Measurements from ENCODE around the gene CLEC4F.
A peak's percentile ranks its signal among the peaks of the same experiment; 100 is the strongest.

CLEC4F gene

DNA sequence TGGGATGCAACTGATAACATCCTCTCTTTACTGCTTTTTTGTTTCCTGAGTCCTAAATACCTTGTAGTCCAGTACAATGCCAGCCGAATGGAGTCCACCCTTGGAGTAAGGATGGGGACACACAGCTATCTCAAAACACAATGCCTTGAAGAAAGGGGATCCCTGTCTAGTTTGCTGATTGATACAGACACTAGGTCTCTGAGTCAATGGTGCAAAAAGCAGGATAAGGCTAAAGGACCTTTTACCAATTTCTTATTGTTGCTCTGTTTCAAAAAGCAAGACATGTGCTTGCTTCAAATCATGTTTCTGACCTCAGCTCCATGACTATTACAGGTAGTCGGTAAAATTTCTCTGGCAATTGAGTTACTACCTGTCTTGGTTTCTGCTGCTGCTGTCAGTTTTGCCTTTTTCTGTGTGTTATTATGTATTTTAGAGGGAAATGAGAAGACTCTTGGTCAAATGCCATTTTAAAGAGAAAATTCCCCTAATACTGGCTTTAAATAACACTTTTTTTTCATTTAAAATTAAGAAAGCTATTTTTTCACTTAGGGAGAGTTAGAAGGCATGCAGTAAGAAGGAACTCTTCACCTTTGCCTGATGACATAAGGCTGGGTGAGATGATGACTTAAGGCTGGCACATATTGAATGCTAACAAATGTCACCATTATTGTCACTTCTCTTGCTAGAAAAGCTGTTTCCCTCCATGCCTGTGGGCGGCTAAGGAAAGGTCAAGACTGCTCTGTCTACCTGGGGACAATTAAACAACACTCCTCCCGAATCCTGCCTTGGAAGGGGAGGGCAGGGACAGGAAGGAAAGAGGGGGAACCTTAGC, 25.0 kb downstream of the CLEC4F start:
- no peak for DNase-seq
- intact Hi-C loops (cut with DNase I): no loop called here

DNA sequence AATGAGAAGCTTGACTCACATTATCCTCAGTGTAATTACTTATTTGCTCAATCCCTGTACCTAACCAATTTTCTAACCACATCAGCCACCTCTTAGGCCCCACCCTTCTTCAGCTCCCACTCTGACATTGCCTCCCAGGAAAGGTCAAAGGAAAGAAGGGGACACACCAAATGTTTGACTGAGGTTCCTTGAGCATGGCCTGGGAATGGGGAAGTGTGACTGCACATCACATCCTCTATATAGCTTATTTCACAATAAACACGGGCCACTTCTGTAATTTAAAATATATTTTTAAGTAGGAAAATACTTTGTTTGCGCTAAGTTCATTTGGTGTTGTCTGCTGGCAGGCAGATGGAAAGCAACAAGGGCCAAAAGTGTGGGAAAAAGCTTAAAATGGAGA, 26.9 kb downstream of the CLEC4F start:
- DNase-seq: no peak
- intact Hi-C loops (cut with DNase I): no loop called here

DNA sequence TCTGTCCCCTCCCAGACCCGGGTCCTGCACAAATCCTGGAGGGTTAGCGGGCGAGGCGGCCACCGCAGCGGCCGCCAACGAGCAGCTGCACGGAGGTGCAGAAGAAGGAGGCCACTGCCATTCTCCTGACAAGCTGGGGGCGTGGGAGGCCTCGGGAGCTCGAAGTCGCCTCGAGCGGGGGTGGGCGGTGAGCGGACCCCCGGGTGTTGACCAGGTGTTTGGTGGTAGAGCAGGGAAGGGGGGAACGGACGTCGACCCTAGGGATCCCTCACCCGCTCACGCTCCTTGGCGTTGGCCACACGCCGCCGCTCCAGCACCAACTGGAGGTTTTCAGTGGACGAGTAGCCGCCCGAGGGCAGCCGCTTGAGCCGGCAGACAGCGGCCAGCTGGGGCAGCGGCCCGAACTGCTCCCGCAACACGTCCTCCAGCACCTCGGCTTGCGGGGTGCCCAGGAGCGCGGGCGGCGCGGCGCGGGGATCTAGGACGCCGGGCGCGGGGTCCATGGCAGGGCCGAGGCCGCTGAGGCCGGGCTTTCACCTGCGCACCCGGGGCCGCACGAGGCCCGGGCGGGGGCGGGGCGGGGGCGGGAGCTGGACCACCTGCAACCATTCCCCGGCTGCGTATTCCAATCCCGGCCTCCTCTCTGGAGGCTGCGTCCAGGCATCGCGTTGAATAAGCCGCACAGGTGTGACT, 30.1 kb downstream of the CLEC4F start, which contains the start of gene FIGLA:
Gene FIGLA (minus strand): TSS at position 508 of the 693 bp plus-strand sequence. CDS start 5 bp downstream, at position 503.
- DNase-seq: peak in 2 of 10 donors; percentile 80 to 84
- intact Hi-C loops (cut with DNase I): no loop called here

DNA sequence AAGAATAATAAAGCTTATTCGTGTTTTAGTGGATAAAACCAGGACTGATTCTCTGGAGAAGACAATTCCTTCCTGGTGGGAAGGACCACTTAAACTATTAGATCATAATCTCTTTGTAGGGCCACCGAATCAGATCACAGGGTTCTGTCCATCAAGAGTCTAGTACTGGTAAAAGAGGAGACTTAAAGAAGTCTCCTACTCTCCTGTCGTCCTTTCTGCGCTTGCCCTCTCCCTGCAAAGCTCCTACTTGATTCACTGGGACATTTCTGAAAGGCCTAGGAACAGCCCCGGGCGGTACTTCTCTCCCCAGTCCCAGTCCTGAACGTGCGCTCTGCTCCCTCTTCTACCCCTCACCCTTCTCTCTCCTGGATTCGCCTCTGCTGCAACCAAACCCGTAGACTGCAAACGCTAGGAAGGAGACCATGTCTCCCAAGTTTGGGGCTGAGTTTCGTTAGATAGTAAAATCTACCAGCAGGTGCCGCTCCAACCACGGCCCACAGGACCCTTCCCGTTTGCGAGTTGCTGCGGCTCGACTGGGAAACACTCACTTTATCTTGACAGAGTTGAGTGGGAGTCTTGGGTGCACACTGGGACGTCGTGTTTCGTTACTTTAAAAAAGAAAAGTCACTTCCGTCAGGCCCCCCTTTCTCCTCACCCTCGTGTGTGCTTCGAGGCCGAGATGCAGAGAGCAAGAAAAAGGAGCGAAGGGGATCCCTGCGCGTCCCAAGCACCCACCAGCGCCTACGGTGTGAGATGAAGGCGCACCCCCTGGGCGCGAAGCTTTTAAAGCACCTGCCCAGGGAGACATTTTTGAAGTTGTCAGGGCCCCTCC, 30.9 kb downstream of the CLEC4F start:
- intact Hi-C loops (cut with DNase I): loop anchor here (1.0 to 10.0 kb wide), 3 partner anchors 65 to 485 kb away; partner anchors contain the start of gene FAM136A
- peak; percentile 48 to 96 (median 74) for DNase-seq

DNA sequence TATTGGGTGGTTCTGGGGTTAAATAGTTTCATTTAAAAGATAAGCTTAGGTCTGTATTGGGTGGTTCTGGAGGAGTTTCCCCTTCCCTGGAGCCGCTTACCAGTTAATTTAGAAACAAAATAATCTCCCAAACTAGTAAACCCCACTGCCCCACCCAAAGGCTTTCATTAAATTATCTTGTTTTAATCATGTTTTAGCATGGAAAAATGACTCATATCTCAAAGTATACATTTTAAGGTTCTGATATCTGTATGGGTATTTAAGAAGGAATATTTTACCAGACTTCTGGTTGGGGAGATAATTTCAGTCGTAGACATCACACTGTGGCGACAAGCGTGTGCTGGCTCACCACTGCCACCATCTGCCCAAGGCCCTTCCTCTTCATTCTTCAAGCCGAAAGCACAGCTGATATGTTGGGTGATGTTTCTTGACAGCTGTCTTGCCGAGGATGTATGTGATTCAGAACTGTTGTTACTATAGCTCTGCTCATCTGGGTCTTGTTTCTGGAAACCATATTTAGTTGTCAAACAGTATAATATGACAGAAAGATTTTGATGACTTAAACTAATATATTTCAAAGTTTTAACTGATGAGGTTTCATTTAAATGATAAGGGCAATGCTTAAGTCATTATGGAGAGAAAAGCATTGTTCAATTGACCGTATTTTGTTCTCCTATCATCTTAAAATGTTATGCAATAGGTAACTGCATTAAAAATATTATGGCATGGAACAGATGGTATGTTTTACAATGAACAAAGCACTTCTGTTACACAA, 35.1 kb downstream of the CLEC4F start:
- intact Hi-C loops (cut with DNase I): loop anchor here (1.0 to 10.0 kb wide), 3 partner anchors 69 to 481 kb away; partner anchors contain the start of gene FAM136A
- DNase-seq: peak; percentile 29 to 95 (median 63)

DNA sequence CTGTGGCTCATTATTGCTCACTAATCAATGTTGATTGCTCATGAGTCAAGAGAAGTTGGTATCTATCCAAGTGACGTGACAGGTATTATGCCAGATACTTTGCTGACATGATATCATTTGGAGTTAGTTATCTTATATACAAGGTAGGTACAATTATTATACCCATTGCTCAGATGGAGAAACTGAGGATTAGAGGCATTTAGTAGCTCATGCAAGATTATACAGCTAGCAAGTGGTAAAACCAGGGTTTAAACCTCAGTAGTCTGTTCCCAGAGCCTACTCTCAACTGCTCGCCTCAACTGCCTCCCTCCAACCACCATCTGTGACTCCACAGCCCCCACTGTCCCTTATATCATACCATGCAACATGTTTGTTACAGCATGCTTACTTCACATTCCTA, 36.1 kb downstream of the CLEC4F start:
- no peak for DNase-seq
- intact Hi-C loops (cut with DNase I): loop anchor here (10.0 kb wide), 2 partner anchors 70 to 480 kb away; partner anchors contain the start of gene FAM136A

DNA sequence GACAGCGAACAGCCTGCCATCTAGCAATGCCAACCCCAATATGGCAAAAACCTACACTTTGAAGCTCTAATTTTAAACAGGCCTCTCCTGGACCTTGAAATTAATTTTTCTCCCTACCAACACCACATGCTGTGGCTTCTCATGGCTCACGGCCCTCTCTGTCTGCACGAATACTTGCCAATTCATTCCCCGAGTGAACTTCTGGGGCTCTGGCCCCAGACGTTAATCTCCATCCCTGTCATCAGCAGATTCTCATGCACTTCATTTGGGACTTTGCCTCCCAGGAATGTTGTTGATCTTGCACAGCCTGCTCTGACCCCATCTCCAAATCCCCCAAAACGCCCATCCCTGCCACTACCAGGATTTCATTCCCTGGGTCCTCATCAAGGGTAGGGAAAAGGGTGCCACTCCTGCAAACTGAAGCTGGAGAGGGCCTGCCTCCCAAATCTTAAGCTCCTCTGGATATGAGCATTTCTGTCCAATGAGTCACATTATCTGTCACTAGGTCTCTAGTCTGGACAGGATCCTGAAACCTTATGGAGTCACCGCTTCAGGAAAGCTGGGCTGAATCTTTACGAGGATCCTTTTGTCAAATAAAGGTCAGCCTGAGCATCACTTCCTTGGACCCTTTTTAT, 40.4 kb downstream of the CLEC4F start:
- DNase-seq: no peak
- intact Hi-C loops (cut with DNase I): loop anchor here (10.0 kb wide), 2 partner anchors 75 to 475 kb away; partner anchors contain the start of gene FAM136A

DNA sequence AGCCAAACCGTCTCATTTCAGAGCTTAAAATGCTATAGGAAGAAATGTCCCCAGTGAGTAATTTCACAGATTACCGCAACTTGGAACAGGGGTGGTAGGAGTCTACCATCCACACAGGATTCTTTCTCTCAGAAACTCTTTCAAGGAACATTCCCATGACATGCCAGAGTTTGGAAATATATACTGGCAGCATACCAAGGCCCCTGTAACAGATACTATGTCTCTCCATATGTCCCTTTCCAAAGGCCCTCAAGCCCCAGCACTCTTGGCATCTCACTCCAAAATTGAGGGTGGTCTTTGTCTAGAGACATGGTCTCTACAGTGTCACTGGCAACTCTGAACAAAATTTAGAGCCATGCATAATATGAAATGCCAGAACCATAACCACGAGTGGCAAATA, 40.9 kb downstream of the CLEC4F start:
- no peak for DNase-seq
- intact Hi-C loops (cut with DNase I): no loop called here

DNA sequence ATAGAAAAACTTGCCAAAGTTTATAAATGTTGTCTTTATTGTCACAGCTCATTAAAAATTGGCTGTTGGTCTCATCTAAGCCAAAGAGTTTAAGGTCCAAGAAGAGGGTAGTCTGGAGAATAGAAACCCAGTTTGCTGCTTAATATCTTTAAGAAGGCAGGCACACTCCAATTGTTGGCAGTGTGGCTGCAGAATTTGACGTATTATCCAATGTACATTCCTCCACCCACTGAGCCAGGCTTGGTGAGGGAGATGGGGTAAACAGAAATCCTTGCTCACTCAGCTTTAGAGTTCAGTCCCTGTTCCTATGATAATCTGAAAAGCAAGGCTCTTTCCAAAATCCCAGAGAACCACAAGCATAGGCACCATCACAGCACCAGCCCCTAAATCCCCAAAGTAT, 41.7 kb downstream of the CLEC4F start:
- intact Hi-C loops (cut with DNase I): no loop called here
- DNase-seq: no peak

DNA sequence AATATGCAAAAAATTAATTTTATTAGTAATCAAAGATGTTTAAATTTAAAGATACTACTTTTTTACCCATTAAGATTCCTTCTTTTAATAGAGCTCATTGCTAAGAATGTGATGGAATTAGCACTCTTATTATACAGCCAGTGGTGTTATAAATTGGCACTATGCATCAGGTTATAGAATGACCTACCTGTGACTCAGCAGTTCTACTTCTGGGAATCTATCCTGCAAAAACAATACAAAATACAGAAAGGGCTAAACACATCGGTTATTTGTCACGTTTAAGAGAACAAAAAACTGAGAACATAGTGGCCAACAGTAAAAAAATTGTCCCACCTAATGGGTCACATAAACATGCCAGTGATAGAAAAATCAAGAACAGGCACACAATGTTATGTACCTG, 42.9 kb downstream of the CLEC4F start:
- DNase-seq: no peak
- intact Hi-C loops (cut with DNase I): no loop called here

DNA sequence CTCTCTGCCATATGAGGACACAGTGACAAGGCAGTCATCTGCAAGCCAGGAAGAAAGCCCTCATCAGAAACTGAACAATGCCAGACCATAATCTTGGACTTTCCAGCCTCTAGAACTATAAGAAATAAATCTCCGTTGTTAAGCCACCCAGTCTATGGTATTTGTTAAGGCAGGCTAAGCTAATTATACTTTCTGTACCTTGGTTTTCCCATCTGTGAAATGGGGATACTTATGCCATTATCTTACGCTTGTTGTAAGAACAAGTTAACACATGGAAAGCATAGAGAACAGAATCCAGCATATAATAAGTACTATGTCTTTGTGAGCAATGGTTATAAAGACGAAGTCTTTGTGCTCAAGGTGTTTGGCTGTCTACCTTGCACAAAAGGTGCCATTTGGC, 44.1 kb downstream of the CLEC4F start:
- DNase-seq: no peak
- intact Hi-C loops (cut with DNase I): no loop called here

DNA sequence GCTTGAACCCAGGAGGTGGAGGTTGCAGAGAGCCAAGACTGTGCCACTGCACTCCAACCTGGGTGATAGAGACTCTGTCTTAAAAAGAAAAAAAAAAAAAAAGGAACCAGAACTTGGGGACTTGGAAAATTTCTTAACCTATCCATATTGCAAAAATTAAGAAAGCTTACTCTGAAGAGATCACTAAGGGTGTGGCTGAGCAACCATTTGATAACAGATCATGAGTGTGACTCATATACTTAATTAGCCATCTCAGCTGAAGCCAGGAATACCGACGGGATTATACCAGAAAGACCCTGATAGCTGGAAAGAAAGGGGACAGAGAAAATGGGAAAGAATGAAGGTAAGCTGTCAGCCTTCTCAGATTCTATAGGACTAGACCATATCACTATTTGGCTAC, 45.3 kb downstream of the CLEC4F start:
- DNase-seq: no peak
- intact Hi-C loops (cut with DNase I): no loop called here

DNA sequence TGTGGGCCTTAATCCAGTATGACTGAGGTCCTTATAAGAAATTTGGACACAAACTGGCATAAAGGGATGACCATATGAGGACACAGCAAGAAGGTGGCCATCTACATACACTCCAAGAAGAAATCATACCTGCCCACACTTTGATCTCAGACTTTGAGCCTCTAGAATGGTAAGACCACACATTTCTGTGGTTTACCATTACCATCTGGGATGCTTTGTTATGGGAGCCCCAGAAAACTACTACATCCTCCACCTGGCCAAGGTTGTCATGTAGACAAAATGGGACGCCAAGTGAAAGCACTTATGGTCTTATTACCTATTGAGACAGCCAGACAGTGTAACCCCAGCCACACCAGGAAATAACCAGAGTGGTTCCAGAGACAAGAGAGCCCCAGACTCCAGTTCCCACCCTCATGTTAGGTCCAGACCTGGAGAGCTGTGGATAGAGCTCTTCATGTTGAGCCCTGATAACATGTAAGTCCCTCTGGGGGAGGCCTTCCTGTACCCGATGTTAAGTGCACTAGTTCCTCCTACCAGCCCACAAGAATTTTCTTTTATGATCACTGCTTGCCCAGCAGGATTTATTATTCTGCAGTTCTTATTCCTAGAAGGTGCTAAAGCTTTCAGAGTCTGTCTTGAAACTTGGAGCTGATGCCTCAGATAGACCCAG, 47.8 kb downstream of the CLEC4F start:
- DNase-seq: no peak
- intact Hi-C loops (cut with DNase I): no loop called here

DNA sequence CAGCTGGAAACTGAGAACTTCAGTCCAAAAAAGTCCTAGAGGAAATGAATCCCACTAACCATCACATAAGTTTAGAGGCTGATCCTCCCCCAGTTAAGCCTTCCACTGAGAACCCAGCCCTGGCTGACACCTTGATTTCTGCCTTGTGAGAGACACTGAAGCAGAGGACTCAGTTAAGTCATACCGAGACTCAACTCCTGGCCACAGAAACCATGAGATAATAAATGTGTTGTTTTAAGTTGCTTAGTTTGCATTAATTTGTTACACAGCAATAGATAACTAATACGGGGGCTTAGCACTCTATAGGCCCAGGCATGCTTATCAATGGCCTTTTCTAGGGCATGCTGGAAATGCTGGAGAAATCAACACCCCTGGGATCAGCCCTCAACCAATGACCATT, 49.0 kb downstream of the CLEC4F start:
- intact Hi-C loops (cut with DNase I): no loop called here
- DNase-seq: no peak

DNA sequence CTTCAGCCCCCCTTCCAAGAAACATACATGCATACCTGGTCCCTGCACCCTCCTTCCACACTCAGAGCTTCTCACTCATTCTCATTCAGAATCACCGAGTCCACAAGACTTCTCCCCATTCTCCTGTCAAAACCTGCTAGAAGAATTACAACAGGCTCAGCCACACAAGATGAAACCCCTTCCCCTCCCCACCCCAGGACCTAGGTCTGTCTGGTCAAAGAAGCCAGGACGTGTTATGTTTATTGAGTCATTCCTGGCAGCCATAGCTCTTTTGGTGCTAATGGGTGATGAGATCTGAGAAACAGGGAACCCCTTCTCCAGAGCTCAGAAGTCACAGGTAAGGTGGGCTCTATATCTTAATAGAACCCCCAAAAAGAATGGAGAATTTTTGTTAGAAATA, 50.9 kb downstream of the CLEC4F start:
- intact Hi-C loops (cut with DNase I): loop anchor here (5.0 kb wide), 1 partner anchor 112 kb away; no protein-coding TSS in a partner anchor
- no peak for DNase-seq

DNA sequence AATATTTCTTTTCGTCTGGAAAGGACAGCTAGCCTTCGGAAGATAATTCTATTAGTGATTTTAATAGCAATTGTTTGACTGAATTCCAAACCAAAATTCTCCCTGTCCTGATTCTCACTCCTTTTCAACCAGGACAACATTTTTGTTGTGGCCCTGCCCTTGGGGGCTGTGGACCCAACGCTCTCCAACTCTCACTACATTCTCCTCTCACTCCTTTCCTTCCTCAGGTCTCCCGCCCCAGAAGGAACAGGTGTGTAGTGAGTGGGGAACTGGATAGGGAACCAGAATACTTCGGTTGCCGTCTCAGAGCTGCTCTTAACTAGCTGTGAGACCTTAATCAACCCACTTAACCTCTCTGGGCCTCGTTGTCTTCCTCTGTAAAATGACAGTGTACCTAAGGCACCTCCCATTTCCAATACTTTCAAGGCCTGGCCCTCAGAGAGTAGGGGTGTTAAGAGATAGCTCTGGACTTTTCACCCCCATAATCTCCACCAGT, 51.8 kb downstream of the CLEC4F start:
- intact Hi-C loops (cut with DNase I): loop anchor here (5.0 kb wide), 1 partner anchor 111 kb away; no protein-coding TSS in a partner anchor
- DNase-seq: no peak

DNA sequence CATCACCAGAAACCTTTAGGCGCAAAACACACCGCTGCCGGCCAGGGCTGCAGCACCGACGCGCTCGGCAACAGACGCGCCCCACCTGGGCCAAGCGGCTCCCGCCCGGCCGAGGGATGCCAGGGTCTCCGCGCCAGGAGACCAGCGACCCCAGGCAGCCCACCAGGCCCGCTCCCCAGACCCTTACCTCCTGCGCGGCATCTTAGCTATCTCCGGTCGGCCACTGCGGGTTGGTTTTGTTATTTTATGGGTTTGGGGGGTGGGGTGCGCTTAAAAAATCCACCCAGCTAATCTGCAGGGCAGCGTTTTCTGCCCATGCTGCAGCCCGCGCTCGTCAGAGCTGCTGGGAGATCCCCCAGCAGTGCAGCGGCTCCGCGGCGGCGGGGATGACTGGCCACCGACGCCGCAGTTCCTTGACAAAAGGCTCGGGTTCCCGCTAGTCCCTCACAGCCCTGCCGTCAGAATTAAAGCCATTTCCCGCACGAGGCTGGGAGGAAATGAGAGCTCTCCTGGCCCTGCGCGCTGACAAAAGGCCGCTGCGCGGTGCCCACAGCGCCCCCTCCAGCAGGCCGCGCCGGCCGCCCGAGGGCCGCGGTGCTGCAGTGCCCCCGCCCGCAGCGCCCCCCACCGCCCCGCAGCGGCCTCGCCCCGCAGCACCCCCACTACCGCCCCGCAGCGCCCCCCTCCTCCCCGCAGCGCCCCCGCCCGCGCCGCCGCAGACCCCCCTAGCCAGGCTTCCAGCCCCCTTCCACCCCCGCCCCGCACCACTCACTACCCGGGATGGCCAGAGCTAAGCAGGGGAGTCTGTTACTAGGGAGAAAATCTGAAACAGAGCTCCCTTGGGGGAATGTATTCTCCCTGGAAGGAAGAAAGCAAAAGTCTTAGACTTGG, 52.5 kb downstream of the CLEC4F start, which contains the start of gene ADD2:
Gene ADD2 (minus strand): TSS at position 502 of the 891 bp plus-strand sequence. CDS start 61,792 bp downstream, outside the sequence.
- intact Hi-C loops (cut with DNase I): loop anchor here (5.0 kb wide), 1 partner anchor 111 kb away; no protein-coding TSS in a partner anchor
- DNase-seq: peak; percentile 37 to 94 (median 62)

All from posterior cingulate gyrus (tissue), 11 donors.